HepG2 (cell line): Measurements from ENCODE around the gene SEH1L.

Experiments used
- EZH2 ChIP-seq: conservative IDR thresholded peaks from 2 replicates; pipeline ENCODE4 v1.6.1; 2012; ENCODE audit warnings: mild to moderate bottlenecking, low read depth, low read length, moderate library complexity
- TARDBP ChIP-seq: sonication (generic); formaldehyde crosslinking; IDR thresholded peaks from 2 replicates; pipeline ENCODE4 v1.8.0; 2022; ENCODE audit warnings: mild to moderate bottlenecking, missing genetic modification reagents

GRCh38 chr18:12960853-12961397 lies 13.1 kb downstream of the SEH1L start:
- TF ChIP-seq EZH2 (no peak), TARDBP (CRISPR knock-in tag) (no peak)
